SK-N-SH (cell line): Measurements from ENCODE around the gene SMIM10L2A.

Experiments used
- GABPA ChIP-seq: IDR thresholded peaks from 2 replicates; pipeline ENCODE4 v1.4.0; 2012; ENCODE audit warnings: low read depth, mild to moderate bottlenecking
- POLR2AphosphoS5 ChIP-seq: IDR thresholded peaks from 2 replicates; pipeline ENCODE4 v1.6.1; 2012; ENCODE audit warnings: low read depth, low read length
- REST ChIP-seq: IDR thresholded peaks from 2 replicates; pipeline ENCODE4 v1.6.1; 2012; ENCODE audit warnings: mild to moderate bottlenecking, low read depth, low read length, moderate library complexity
- YY1 ChIP-seq: IDR thresholded peaks from 2 replicates; pipeline ENCODE4 v1.4.0; 2012; ENCODE audit warnings: low read depth, mild to moderate bottlenecking

GRCh38 chrX:135391734-135392133, 30.0 kb upstream of the SMIM10L2A start:
- TF ChIP-seq YY1 (no peak), REST (no peak), POLR2AphosphoS5 (no peak), GABPA (no peak)
